HepG2 (cell line): ENCODE results near the gene CLEC10A. TPM values are rescaled to one million over a fixed set of nuclear protein-coding genes. Genes with fewer than 3 reads are reported as not detected.

Experiments
- ATAC-seq: fragments of 200-7000 bp; cut with Tn5 transposase; 3 replicates; pipeline ENCODE4 v1.9.1; 2020; ENCODE audit warnings: mild to moderate bottlenecking, moderate library complexity
- BruUV-seq: library from RNA; stranded (reverse); fragments of 400-500 nt; replicated peaks from 2 replicates; lab custom pipeline; 2021; lab: Mats Ljungman, UMichigan
- CTCF ChIA-PET: fragments of 300-600 bp; formaldehyde crosslinking; extraction: SDS; loops from one replicate; lab custom pipeline; 2021; ENCODE audit warnings: low total read pairs, inconsistent platforms, low intra/inter-chr PET ratio; lab: Yijun Ruan, JAX
- POLR2A ChIA-PET: fragments of 350-600 bp; sonication (Branson Sonifier 250); formaldehyde crosslinking; loops from one replicate; lab custom pipeline; 2020; ENCODE audit warnings: antibody characterized with exemption, inconsistent platforms; lab: Yijun Ruan, JAX
- DNase-seq: peaks from one replicate; pipeline ENCODE4 v3.0.0-alpha.2; 2015; ENCODE audit warnings: low spot score
- FAIRE-seq: peaks from 3 replicates; lab custom pipeline; 2011; peaks lifted over from hg19 to GRCh38; lab: Jason Lieb, UNC
- H2AFZ ChIP-seq: one replicate; pipeline ENCODE4 v1.6.1; 2011; ENCODE audit warnings: low read length, inconsistent platforms
- H3K27ac ChIP-seq: fragments of 300-600 bp; 3 replicates; pipeline ENCODE4 v1.8.0; 2011; ENCODE audit warnings: mixed run types, mild to moderate bottlenecking, mixed read lengths, low read length, inconsistent platforms; ENCODE audit not compliant: insufficient read depth; ENCODE audit errors: extremely low read length
- H3K27me3 ChIP-seq, 2 experiments: fragments of 200-600 bp in 1 of 2; 2 replicates in 1 of 2; 3 replicates in 1 of 2; pipeline versions ENCODE4 v1.6.0 to v1.8.0; 2011; ENCODE audit warnings: low read length in 2 of 2, mild to moderate bottlenecking in 2 of 2, moderate library complexity in 2 of 2, inconsistent platforms in 1 of 2; ENCODE audit not compliant: insufficient read depth in 2 of 2, control insufficient read depth in 1 of 2
- H3K36me3 ChIP-seq, 2 experiments: fragments of 200-600 bp in 1 of 2; replicated peaks in 1 of 2; 2 replicates in 1 of 2; 3 replicates in 1 of 2; pipeline versions ENCODE4 v1.5.1 to v1.8.0; 2011; ENCODE audit warnings: low read length in 2 of 2, inconsistent platforms in 1 of 2; ENCODE audit not compliant: insufficient read depth in 2 of 2, control insufficient read depth in 1 of 2
- H3K4me1 ChIP-seq: 2 replicates; pipeline ENCODE4 v1.5.1; 2012; ENCODE audit warnings: low read length, inconsistent platforms; ENCODE audit not compliant: insufficient read depth
- H3K4me2 ChIP-seq: 2 replicates; pipeline ENCODE4 v1.6.0; 2011; ENCODE audit warnings: low read depth, low read length, inconsistent platforms
- H3K4me3 ChIP-seq, 3 experiments: fragments of 200-600 bp in 1 of 3; sonication (generic), shearing (Covaris generic) in 1 of 3; replicated peaks in 1 of 3; 2 replicates each; pipeline ENCODE4 v1.5.1; 2011 to 2016; ENCODE audit warnings: low read length in 3 of 3, inconsistent platforms in 2 of 3, low read depth in 2 of 3, mild to moderate bottlenecking in 2 of 3, control low read depth in 1 of 3, mixed read lengths in 1 of 3; ENCODE audit not compliant: insufficient read depth in 1 of 3
- H3K79me2 ChIP-seq: one replicate; pipeline ENCODE4 v1.6.1; 2011; ENCODE audit warnings: low read length, inconsistent platforms; ENCODE audit not compliant: insufficient read depth
- H3K9ac ChIP-seq: 2 replicates; pipeline ENCODE4 v1.6.0; 2011; ENCODE audit warnings: mild to moderate bottlenecking, low read depth, low read length, inconsistent platforms; ENCODE audit not compliant: insufficient read depth
- H3K9me3 ChIP-seq: 2 replicates; pipeline ENCODE4 v1.5.1; 2012; ENCODE audit warnings: mild to moderate bottlenecking, low read length
- H4K20me1 ChIP-seq: 2 replicates; pipeline ENCODE4 v1.6.0; 2011; ENCODE audit warnings: inconsistent platforms, mild to moderate bottlenecking, low read length, moderate library complexity; ENCODE audit not compliant: insufficient read depth
- ATF4 ChIP-seq, 2 experiments: fragments of 450-650 bp in 1 of 2; sonication (generic) in 1 of 2; formaldehyde crosslinking; IDR thresholded peaks; 2 replicates each; pipeline versions ENCODE4 v1.5.0 to v1.8.0; 2020 to 2022; ENCODE audit warnings: mild to moderate bottlenecking in 1 of 2, missing genetic modification reagents in 1 of 2
- CTCF ChIP-seq: sonication (generic); formaldehyde crosslinking; IDR thresholded peaks from 2 replicates; pipeline ENCODE4 v1.5.0; 2020; ENCODE audit warnings: mild to moderate bottlenecking, missing genetic modification reagents, moderate library complexity
- FOSL1 ChIP-seq: sonication (generic); formaldehyde crosslinking; IDR thresholded peaks from 2 replicates; pipeline ENCODE4 v1.9.0; 2021; ENCODE audit warnings: missing genetic modification reagents, borderline replicate concordance
- HDAC1 ChIP-seq: sonication (generic); formaldehyde crosslinking; IDR thresholded peaks from 2 replicates; pipeline ENCODE4 v1.5.1; 2020; ENCODE audit warnings: mild to moderate bottlenecking, missing genetic modification reagents
- HDAC2 ChIP-seq: sonication (generic); formaldehyde crosslinking; IDR thresholded peaks from 2 replicates; pipeline ENCODE4 v1.4.0; 2020; ENCODE audit warnings: missing genetic modification reagents
- HES4 ChIP-seq: sonication (generic); formaldehyde crosslinking; IDR thresholded peaks from 2 replicates; pipeline ENCODE4 v1.9.0; 2021; ENCODE audit warnings: mild to moderate bottlenecking, missing genetic modification reagents, borderline replicate concordance
- IKZF4 ChIP-seq: sonication (generic); formaldehyde crosslinking; IDR thresholded peaks from 2 replicates; pipeline ENCODE4 v1.5.1; 2020; ENCODE audit warnings: borderline replicate concordance, mild to moderate bottlenecking, low read depth, missing genetic modification reagents; ENCODE audit errors: not compliant biosample characterization
- ZBTB37 ChIP-seq: sonication (generic); formaldehyde crosslinking; IDR thresholded peaks from 2 replicates; pipeline ENCODE4 v1.4.0; 2020; ENCODE audit warnings: mild to moderate bottlenecking, missing genetic modification reagents
- ZBTB7B ChIP-seq: sonication (generic); formaldehyde crosslinking; IDR thresholded peaks from 2 replicates; pipeline ENCODE4 v1.4.0; 2020; ENCODE audit warnings: missing genetic modification reagents
- ZNF121 ChIP-seq: sonication (generic); formaldehyde crosslinking; IDR thresholded peaks from 2 replicates; pipeline ENCODE4 v1.5.0; 2020; ENCODE audit warnings: mild to moderate bottlenecking, missing genetic modification reagents
- ZNF282 ChIP-seq: fragments of 450-650 bp; IDR thresholded peaks from 2 replicates; pipeline ENCODE4 v1.6.1; 2018; ENCODE audit not compliant: partially characterized antibody
- ZNF788 ChIP-seq: sonication (generic); formaldehyde crosslinking; IDR thresholded peaks from 2 replicates; pipeline ENCODE4 v1.5.0; 2020; ENCODE audit warnings: mild to moderate bottlenecking, missing genetic modification reagents, borderline replicate concordance
- WGBS: methylation state at CpG from one replicate; pipeline ENCODE4 v1.1.6; 2017; ENCODE audit warnings: low lambda C conversion rate; 5-methylcytosine and 5-hydroxymethylcytosine counted together
- in situ Hi-C: cut with HindIII; loops from 2 replicates; pipeline ENCODE4 v1.10.0; 2017; ENCODE audit warnings: low pct_unique_long_range_greater_than_20kb; ENCODE audit not compliant: extremely low pct_ligation_motif_present
- intact Hi-C: fragments of 100-400 bp; cut with micrococcal nuclease; formaldehyde crosslinking; loops from one replicate; pipeline ENCODE4 v1.10.0; 2022; ENCODE audit not compliant: unreplicated experiment
- polyA plus RNA-seq, 8 experiments: library from polyadenylated mRNA; depleted of rRNA in 3 of 8; stranded (reverse) in 7 of 8; unstranded in 1 of 8; fragments of >200 nt; fragmentation: Illumina TruSeq in 4 of 8; extraction: Trizol in 4 of 8; gene quantifications; 2 replicates each; pipeline versions ENCODE4 v1.2.1 to v1.2.3, GENCODE V29; 2011 to 2016; ENCODE audit warnings: low read depth in 4 of 8, missing spikeins in 1 of 8, mixed read lengths in 1 of 8; ENCODE audit not compliant: insufficient read depth in 1 of 8
- total RNA-seq, 5 experiments: library from RNA; depleted of rRNA; stranded (reverse); fragments of >200 nt; fragmentation: Illumina TruSeq; extraction: Trizol; gene quantifications; 2 replicates each; pipeline ENCODE4 v1.2.3, GENCODE V29; 2016; ENCODE audit warnings: low read depth in 1 of 5

CLEC10A gene
- total and polyA plus RNA-seq, 2 of the 13 experiments (the other 11 are each of a cell fraction or from before 2014, with no cell fraction given) = 0.33 TPM; not detected in 1

GRCh38 chr17:7039832-7040231, 40.2 kb downstream of the CLEC10A start:
- intact Hi-C loops = no loop called here
- ATAC-seq (no peak), DNase-seq (no peak), FAIRE-seq (no peak)
- no peak overlapping the region for H2AFZ ChIP-seq
- in situ Hi-C loops = loop anchor here (10.0 kb wide), 1 partner anchor 245 kb away; the partner anchor contains the start of gene SLC2A4
- H3K9ac ChIP-seq = no peak overlapping the region
- peak overlapping the region in 2 of 3 experiments; percentile 24 to 32; a peak in 3 of 6 replicates for H3K4me3 ChIP-seq
- ChIA-PET CTCF (no interaction called here), POLR2A (interaction anchor here (1.0 kb wide), 1 partner anchor 139 kb away, joined by 8 read pairs; the partner anchor contains the start of gene ASGR1)
- no peaks in the 10 kb centered on the region; a peak in 1 of 5 replicates for H3K27me3 ChIP-seq
- WGBS = 90% methylated on average over 5 of the region's 5 CpGs
- TF ChIP-seq ZNF121 (0 out of 2 replicates have a peak, but pooled peaks have one; percentile 52), HES4 (CRISPR knock-in tag) (no peak), ZNF788 (CRISPR knock-in tag) (no peak), ZNF282 (no peak), HDAC2 (CRISPR knock-in tag) (no peak)
- no TSS peak for BruUV-seq
- no peaks in the 10 kb centered on the region for H3K36me3 ChIP-seq
- peak overlapping the region; percentile 94 for H3K4me2 ChIP-seq
- no peaks in the 10 kb centered on the region for H4K20me1 ChIP-seq
- H3K27ac ChIP-seq = peak overlapping the region; percentile 74
- H3K4me1 ChIP-seq = peaks cover 37% of the 10 kb centered on the region
- no peaks in the 10 kb centered on the region for H3K9me3 ChIP-seq
- peaks cover 13% of the 10 kb centered on the region for H3K79me2 ChIP-seq

- peaks cover 41% of the 10 kb centered on the region for H3K4me1 ChIP-seq
- peak overlapping the region; percentile 11 to 94 (median 39) for H3K4me3 ChIP-seq
- no peak for DNase-seq
- no peak for TF ChIP-seq ATF4 (CRISPR knock-in tag; IDR thresholded peaks at IDR 0.05)
- TF ChIP-seq FOSL1 (CRISPR knock-in tag) = no peak
- peak; percentile 16; the same call in 1 of the 2 replicates for TF ChIP-seq HDAC1 (CRISPR knock-in tag)
- peak; percentile 57 for TF ChIP-seq IKZF4 (CRISPR knock-in tag)
- TF ChIP-seq ZBTB37 (CRISPR knock-in tag) = no peak
- TF ChIP-seq ZBTB7B (CRISPR knock-in tag) = peak; percentile 80
- TF ChIP-seq CTCF (CRISPR knock-in tag) = peak; percentile 56
Observed at GRCh38 chr17:7038025-7038862, 41.8 kb downstream of the CLEC10A start.

More at GRCh38 chr17:7038025-7038862, 41.8 kb downstream of the CLEC10A start:
- no peaks in the 10 kb centered on the region for H3K36me3 ChIP-seq
- H3K9ac ChIP-seq = peak overlapping the region; percentile 56
- CTCF ChIA-PET = no interaction called here
- H3K9me3 ChIP-seq = no peaks in the 10 kb centered on the region
- BruUV-seq = no TSS peak
- no peaks in the 10 kb centered on the region; a peak in 1 of 5 replicates for H3K27me3 ChIP-seq
- in situ Hi-C loops = no loop called here
- H3K27ac ChIP-seq = peak overlapping the region; percentile 74
- intact Hi-C loops = no loop called here
- no peak overlapping the region for H2AFZ ChIP-seq
- WGBS = 4% methylated on average over 13 of the region's 19 CpGs
- H3K4me2 ChIP-seq = peak overlapping the region; percentile 94
- ATAC-seq = peak; percentile 18
- POLR2A ChIA-PET = interaction anchor here (0.7 to 3.7 kb wide), 7 partner anchors 8 to 182 kb away, joined by 3 to 71 read pairs (median 4); partner anchors contain the start of genes ACADVL, ASGR1, DLG4 and RNASEK
- H4K20me1 ChIP-seq = no peaks in the 10 kb centered on the region
- no peak for FAIRE-seq
- peaks cover 13% of the 10 kb centered on the region for H3K79me2 ChIP-seq
